GM15510 (cell line): ENCODE results near the gene ZBTB34.

Source experiments
- POLR2A ChIP-seq: IDR thresholded peaks from 3 replicates; pipeline ENCODE4 v1.6.1; 2011; ENCODE audit warnings: borderline replicate concordance; ENCODE audit not compliant: insufficient read length; ENCODE audit errors: extremely low read depth

ZBTB34 gene

DNA sequence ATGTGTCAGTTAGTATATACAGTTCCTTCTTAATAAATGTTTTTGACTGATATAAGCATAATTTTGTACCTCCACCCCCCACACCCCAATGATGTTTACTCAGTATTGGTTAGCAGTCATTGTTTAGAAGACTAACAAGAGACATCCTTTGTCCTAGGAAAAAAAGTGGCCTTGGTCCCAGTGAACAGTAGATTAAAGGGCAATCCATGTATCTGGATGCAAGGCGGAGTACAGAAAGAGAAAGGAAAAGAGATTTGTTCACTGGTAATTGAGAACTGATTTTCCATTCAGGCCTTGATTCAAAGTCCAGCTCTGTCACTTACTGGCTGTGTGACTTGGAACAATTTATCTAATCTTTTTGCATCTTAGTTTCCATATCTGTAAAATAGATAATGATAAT lies 58.8 kb downstream of the ZBTB34 start:
- no peak for TF ChIP-seq POLR2A

DNA sequence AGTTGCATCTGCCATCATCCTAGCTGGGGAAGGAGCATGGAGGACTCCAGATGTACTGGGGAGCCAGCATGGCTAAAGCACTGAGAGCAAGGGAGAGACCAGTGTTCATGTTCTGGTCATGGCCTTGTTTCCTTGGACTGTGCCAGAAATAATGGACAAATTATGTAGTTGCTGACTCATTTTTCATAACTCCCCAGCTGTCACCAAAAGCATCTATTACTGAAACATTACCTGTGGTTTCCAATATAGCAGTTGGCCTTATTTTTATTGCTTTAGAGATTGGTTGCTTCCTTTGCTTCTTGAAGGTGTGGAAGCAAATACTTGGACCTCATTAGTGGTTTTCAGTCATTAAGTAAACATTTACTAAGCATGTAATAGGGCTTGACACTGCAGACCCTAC lies 65.4 kb downstream of the ZBTB34 start:
- TF ChIP-seq POLR2A = no peak

GRCh38 chr9:126926364-126926763 lies 65.9 kb downstream of the ZBTB34 start:
- TF ChIP-seq POLR2A = no peak

- no peak for TF ChIP-seq POLR2A
Observed at GRCh38 chr9:126927419-126927818, 67.0 kb downstream of the ZBTB34 start.

GRCh38 chr9:126932871-126933321 lies 72.5 kb downstream of the ZBTB34 start:
- no peak for TF ChIP-seq POLR2A

DNA sequence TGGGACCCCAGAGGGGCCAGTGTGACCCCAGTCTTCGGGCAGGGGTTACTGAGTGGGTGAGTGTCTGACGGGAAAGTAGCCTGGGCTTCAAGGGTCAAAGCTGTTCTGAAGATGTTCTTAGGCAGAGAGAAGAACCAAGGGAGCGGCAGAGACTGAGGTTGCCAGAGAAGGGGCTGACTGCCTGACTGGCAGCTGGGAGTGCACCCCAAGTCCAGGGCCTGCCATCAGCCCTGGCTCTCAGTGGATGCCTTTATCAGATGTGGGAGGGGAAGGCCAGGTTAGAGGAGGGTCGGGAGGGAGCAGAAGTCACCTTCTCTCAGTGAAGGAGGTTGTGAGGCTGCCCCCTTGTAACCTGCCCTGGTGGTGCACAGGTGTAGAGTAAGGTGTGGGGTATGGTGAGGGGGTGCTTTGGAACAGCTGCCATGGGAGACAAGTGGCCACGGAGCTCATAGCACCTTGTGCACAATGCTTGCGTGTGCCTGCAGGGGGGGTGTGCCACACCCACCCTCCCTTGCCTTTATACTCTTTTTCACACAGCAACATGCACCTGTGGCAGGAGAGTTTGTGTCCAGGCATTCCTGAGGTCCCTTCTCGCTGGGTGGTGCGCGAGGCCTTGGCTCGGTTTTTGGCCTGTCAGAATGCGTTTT lies 73.0 kb downstream of the ZBTB34 start:
- no peak for TF ChIP-seq POLR2A

GRCh38 chr9:126934441-126934840 lies 74.0 kb downstream of the ZBTB34 start:
- no peak for TF ChIP-seq POLR2A
